GM13977 (cell line): Measurements from ENCODE around the gene SHISA5.

Experiments
- DNase-seq: peaks from one replicate; pipeline ENCODE4 v3.0.0; 2012; ENCODE audit warnings: low spot score
- in situ Hi-C: fragments of 300-500 bp; cut with MboI; formaldehyde crosslinking; loops from one replicate; pipeline ENCODE4 v1.12.0; 2022; ENCODE audit warnings: low sequenced_read_pairs, low pct_unique_long_range_greater_than_20kb, mixed read lengths, inconsistent platforms; ENCODE audit not compliant: unreplicated experiment
- TF ChIP-seq, protein P1 (sequence below): IDR thresholded peaks from 2 replicates; pipeline ENCODE4 v1.5.1; 2012; ENCODE audit warnings: mild to moderate bottlenecking, control low read depth; ENCODE audit not compliant: insufficient read depth; ENCODE audit errors: extremely low read depth, missing control alignments

Gene SHISA5

GRCh38 chr3:48546203-48546829, 42.3 kb upstream of the SHISA5 start:
- TF ChIP-seq, protein P1, sequence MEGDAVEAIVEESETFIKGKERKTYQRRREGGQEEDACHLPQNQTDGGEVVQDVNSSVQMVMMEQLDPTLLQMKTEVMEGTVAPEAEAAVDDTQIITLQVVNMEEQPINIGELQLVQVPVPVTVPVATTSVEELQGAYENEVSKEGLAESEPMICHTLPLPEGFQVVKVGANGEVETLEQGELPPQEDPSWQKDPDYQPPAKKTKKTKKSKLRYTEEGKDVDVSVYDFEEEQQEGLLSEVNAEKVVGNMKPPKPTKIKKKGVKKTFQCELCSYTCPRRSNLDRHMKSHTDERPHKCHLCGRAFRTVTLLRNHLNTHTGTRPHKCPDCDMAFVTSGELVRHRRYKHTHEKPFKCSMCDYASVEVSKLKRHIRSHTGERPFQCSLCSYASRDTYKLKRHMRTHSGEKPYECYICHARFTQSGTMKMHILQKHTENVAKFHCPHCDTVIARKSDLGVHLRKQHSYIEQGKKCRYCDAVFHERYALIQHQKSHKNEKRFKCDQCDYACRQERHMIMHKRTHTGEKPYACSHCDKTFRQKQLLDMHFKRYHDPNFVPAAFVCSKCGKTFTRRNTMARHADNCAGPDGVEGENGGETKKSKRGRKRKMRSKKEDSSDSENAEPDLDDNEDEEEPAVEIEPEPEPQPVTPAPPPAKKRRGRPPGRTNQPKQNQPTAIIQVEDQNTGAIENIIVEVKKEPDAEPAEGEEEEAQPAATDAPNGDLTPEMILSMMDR = no peak
- DNase-seq = no peak
- in situ Hi-C loops = no loop called here

- no peak for DNase-seq
- in situ Hi-C loops = no loop called here
- TF ChIP-seq, protein P1 = no peak
These were observed 40.2 kb upstream of the SHISA5 start for GRCh38 chr3:48544141-48544540.

DNA sequence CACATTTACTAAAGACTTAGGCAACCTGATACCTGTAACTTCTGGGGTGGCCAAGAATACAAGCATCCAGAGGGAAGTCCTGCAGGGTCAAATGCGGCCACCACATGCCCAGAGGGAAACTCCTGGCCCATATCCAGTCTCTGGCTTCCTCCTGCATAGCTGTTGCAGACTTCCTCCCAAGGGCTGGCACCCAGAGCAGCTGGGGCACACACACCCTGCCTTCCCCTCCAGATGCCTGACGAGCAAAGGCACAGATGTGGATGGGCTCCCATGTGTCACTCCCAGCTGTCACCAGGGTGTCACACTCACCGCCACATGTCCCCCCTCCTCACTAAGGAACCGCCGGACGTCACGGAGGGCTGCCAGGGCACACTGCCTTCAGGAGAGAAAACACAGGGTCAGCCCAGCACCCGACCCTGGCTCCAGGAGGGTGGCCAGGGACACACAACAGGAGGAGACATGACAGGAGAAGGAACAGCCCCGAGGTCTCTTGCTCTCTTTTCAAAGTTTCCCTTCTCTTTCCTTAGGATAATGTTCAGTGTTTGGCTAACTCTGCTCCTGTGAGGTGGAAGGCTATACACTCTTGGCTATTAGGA, 39.4 kb upstream of the SHISA5 start:
- DNase-seq = no peak
- TF ChIP-seq, protein P1 = no peak
- in situ Hi-C loops = no loop called here

- DNase-seq = no peak
- TF ChIP-seq, protein P1 = no peak
- in situ Hi-C loops = no loop called here
These were observed 34.5 kb upstream of the SHISA5 start for GRCh38 chr3:48538451-48538850.

- TF ChIP-seq, protein P1 = no peak
- in situ Hi-C loops = no loop called here
- DNase-seq = no peak
These were observed 32.8 kb upstream of the SHISA5 start for GRCh38 chr3:48536785-48537184.

GRCh38 chr3:48536116-48536515, 32.1 kb upstream of the SHISA5 start:
- DNase-seq = no peak
- in situ Hi-C loops = no loop called here
- TF ChIP-seq, protein P1 = no peak

- TF ChIP-seq, protein P1 = no peak
- no peak for DNase-seq
- in situ Hi-C loops = no loop called here
These were observed 31.6 kb upstream of the SHISA5 start for GRCh38 chr3:48535578-48535977.
